ENCODE results near the gene PPP2R5C.
A peak's percentile ranks its signal among the peaks of the same experiment; 100 is the strongest.

PPP2R5C gene

DNA sequence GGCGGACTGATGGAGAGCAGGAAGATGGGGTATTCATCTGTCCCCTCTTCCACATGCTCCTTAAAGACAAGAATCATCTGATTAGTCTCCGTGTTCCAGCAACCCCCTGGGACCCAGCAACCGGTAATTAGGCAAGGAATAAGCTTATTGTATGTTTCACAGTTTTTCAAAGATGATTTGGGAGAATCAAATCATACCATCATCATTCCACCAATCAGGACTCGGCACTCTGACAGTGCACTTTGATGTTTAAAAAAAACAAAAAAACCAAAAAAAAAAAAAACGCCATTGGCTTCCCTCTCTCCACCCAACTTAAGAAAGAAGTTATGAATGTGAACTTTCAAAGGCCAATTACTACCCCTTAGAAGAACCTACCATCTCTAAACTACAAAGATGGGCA, 201.5 kb downstream of the PPP2R5C start:
- H3K9me3 ChIP-seq (ENCODE audit: severe bottlenecking), result no peaks in the 10 kb centered on the region
- no peak overlapping the region for H3K4me3 ChIP-seq (ENCODE audit: low read depth, low read length)
- TF ChIP-seq, protein P1, sequence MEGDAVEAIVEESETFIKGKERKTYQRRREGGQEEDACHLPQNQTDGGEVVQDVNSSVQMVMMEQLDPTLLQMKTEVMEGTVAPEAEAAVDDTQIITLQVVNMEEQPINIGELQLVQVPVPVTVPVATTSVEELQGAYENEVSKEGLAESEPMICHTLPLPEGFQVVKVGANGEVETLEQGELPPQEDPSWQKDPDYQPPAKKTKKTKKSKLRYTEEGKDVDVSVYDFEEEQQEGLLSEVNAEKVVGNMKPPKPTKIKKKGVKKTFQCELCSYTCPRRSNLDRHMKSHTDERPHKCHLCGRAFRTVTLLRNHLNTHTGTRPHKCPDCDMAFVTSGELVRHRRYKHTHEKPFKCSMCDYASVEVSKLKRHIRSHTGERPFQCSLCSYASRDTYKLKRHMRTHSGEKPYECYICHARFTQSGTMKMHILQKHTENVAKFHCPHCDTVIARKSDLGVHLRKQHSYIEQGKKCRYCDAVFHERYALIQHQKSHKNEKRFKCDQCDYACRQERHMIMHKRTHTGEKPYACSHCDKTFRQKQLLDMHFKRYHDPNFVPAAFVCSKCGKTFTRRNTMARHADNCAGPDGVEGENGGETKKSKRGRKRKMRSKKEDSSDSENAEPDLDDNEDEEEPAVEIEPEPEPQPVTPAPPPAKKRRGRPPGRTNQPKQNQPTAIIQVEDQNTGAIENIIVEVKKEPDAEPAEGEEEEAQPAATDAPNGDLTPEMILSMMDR (IDR thresholded peaks at IDR 0.05; ENCODE audit: low read depth, low read length), result no peak
- no peaks in the 10 kb centered on the region for H3K27me3 ChIP-seq (ENCODE audit: insufficient read depth, low read depth, severe bottlenecking)
- DNase-seq, result no peak
- H3K27ac ChIP-seq, result no peak overlapping the region
- H3K36me3 ChIP-seq, result peaks cover 12% of the 10 kb centered on the region

DNA sequence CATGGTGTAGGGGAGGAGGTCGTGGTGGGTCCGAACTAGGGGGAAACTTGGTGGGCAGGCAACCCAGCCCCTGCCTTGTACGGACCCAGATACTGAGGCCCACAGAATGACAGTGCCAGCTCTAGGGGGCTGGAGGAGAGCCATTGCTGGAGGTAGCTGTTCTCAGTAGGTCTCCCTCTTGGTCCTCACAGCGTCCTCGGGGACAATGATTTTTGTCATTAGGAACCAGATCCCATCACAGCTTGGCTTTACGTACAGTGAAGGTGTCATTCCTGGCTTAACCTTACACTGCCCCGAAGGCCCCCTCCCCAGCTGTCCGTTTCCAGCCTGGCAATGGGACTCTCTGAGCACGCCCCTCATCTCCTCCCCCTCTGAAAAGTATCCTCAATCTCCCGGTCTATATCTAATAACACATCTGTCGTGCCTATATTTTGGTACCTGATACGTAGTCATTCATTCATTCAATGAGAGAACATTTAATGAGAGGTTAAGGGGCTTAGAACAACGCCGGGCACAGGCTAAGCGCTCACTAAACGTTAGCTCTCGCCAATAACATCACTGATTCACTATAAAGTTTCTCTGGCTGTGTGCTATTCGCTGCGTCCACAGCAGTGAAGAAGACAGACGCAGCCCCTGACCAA, 202.3 kb downstream of the PPP2R5C start:
- Histone ChIP-seq H3K4me3 (ENCODE audit: low read depth, low read length) (peak overlapping the region; percentile 45), H3K27me3 (ENCODE audit: insufficient read depth, low read depth, severe bottlenecking) (no peaks in the 10 kb centered on the region), H3K27ac (peak overlapping the region; percentile 65), H3K9me3 (ENCODE audit: severe bottlenecking) (no peaks in the 10 kb centered on the region), H3K36me3 (peaks cover 17% of the 10 kb centered on the region)
- TF ChIP-seq, protein P1 (IDR thresholded peaks at IDR 0.05; ENCODE audit: low read depth, low read length), result no peak
- peak; percentile 33 for DNase-seq

DNA sequence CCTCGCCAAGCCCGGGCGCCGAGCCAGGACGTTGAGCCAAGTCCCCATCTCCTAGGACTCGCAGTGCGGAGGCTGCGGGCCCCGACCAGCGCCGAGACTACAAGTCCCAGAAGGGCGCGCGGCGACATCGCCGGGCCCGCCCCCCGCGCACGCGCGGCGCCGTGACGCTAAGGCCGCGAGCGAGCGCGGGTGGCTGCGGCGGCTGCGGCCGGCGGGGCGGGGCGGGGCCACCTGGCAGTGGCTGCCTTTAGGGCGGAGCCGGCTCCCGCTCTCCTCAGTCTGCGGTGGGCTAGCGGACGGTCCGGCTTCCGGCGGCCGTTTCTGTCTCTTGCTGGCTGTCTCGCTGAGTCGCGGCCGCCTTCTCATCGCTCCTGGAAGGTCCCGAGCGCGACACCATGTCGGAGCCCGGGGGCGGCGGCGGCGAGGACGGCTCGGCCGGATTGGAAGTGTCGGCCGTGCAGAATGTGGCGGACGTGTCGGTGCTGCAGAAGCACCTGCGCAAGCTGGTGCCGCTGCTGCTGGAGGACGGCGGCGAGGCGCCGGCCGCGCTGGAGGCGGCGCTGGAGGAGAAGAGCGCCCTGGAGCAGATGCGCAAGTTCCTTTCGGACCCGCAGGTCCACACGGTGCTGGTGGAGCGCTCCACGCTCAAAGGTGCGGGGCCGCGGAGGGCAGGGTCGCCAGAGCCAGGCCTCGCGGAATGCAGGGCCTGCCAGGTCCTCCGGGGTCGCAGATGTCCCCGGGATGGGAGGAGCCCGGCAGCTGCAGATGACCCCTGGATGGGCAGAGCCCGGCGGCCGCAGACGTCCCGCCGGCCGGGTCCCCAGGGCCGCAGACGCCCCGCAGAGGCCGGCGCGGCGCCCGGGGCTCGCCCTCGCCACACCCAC, 203.0 kb downstream of the PPP2R5C start, which contains the start of gene DYNC1H1:
DYNC1H1 (plus strand) TSS at position 277 of the 884 bp plus-strand sequence; CDS start at position 396, 119 bp downstream.
- peak; percentile 88 for DNase-seq
- no peaks in the 10 kb centered on the region for H3K27me3 ChIP-seq (ENCODE audit: insufficient read depth, low read depth, severe bottlenecking)
- H3K9me3 ChIP-seq (ENCODE audit: severe bottlenecking), result no peaks in the 10 kb centered on the region
- TF ChIP-seq, protein P1 (IDR thresholded peaks at IDR 0.05; ENCODE audit: low read depth, low read length), result no peak
- peaks cover 22% of the 10 kb centered on the region for H3K36me3 ChIP-seq
- peak within 1 kb of the TSS; percentile 92 for H3K27ac ChIP-seq
- H3K4me3 ChIP-seq (ENCODE audit: low read depth, low read length), result peak within 1 kb of the TSS; percentile 57

DNA sequence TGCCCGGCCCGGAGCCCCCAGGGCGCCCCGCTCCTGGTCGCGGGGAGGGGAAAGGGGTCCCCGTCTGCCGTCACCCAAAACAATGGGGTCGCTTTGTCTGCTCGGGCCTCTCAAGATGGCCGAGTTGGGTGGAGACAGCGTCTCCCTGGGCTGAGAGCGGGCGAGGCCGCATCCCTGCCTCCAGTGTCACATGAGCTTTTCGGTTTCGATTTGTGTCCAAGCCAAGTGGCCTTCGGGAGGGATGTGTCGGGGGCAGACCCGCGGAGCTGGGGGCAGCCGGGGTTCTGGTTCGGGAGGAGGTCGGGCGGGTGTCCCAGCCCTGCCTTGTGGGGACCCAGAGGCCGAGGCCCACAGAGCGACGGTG, 203.7 kb downstream of the PPP2R5C start:
- no peaks in the 10 kb centered on the region for H3K9me3 ChIP-seq (ENCODE audit: severe bottlenecking)
- H3K36me3 ChIP-seq, result peaks cover 25% of the 10 kb centered on the region
- peak overlapping the region; percentile 92 for H3K27ac ChIP-seq
- H3K4me3 ChIP-seq (ENCODE audit: low read depth, low read length), result peak overlapping the region; percentile 57
- no peaks in the 10 kb centered on the region for H3K27me3 ChIP-seq (ENCODE audit: insufficient read depth, low read depth, severe bottlenecking)
- peak; percentile 48 for DNase-seq
- TF ChIP-seq, protein P1 (IDR thresholded peaks at IDR 0.05; ENCODE audit: low read depth, low read length), result no peak

DNA sequence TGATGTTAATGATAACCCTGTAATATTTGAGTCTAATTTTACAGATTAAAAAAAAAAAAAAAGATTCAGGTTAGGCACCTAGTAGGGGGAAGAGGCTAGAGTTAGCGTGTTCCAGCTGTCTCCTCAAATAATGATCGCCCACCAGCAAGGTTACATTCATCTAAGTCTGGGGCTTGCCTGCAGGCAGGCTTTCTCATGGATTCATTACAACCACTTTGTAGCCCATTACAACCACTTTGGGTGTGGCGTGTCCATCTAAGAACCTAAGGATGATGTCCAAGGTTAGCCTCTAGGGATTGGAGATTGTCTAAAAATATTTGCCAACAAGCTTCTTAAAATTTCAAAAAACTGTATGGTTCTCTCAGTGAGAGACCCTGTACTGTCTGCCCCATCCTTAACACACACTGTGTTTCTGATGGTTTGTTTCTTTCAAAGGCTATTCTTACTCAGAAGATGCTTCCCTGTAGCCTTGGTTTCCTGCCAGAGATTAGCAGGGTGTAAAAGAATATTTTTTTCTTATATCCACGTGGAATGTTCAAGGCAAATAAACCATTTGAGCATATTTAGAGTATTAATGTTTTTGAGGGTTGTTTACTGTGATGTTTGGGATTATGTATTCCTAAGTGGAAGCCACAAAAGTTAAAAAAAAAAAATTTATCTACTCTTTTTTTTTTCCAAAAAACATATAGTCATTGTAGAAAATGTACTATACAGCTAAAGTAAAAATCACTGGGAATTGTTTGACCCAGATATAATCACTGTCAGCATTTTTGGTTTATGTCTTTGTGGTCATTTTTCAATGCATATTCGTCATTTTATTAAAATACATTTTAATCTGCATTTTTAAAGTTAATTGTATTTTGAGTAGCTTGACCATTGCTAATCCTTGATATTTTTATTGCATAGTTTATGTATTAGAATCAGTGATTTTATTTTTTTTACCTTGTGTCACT, 204.5 kb downstream of the PPP2R5C start:
- Histone ChIP-seq H3K4me3 (ENCODE audit: low read depth, low read length) (peak overlapping the region; percentile 57), H3K27me3 (ENCODE audit: insufficient read depth, low read depth, severe bottlenecking) (no peaks in the 10 kb centered on the region), H3K36me3 (peaks cover 25% of the 10 kb centered on the region), H3K9me3 (ENCODE audit: severe bottlenecking) (no peaks in the 10 kb centered on the region), H3K27ac (no peak overlapping the region; the same call in 1 of the 2 replicates)
- TF ChIP-seq, protein P1 (IDR thresholded peaks at IDR 0.05; ENCODE audit: low read depth, low read length), result no peak
- DNase-seq, result no peak
